KBM-7 (cell line): ENCODE measurements around the gene PLEKHH2.
"Not testable (repeated sequence)": the region's sequence is repeated elsewhere in the genome, so short reads cannot be mapped to it uniquely, and the experiment has no call there.

Source experiments
- DNase-seq: peaks from one replicate; pipeline ENCODE4 v3.0.0-alpha.2; 2015
- in situ Hi-C: fragments of 300-500 bp; cut with MboI; formaldehyde crosslinking; loops from 2 replicates; pipeline ENCODE4 v1.14.3; 2020; ENCODE audit warnings: low sequenced_read_pairs, low pct_unique_long_range_greater_than_20kb, mixed read lengths

PLEKHH2 gene

DNA sequence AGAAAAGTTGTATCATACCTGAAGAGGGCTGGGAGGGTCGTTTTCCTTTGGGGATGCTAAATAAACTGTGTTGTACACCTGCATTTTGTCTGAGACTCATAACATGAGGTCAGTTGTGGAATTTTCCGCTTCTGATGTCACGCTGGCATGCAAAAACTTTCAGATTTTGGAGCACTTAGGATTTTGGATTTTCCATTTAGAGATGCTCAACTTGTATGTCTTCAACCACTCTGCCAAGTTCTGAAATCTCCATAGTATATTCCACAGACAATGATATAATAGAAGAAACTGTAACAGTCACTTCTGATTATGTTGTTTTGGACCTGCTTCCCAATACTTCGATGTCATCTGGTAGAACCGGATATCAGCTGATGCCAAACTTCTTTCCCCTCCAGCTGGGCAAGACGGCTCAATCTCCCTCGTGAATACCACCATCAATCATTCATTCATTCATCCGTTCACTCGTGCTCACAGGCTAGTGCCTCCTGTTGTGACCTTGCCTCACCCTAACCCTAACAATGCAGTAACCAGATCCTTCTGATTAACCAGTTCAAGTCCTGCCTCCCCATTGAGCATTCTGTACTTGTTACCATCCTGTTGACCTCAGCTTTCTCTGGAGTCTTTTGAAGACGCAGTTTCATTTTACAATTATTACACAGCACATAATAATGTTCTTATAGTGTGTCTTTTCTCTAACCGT, 5.3 kb upstream of the PLEKHH2 start:
- no peak for DNase-seq
- in situ Hi-C loops: no loop called here

DNA sequence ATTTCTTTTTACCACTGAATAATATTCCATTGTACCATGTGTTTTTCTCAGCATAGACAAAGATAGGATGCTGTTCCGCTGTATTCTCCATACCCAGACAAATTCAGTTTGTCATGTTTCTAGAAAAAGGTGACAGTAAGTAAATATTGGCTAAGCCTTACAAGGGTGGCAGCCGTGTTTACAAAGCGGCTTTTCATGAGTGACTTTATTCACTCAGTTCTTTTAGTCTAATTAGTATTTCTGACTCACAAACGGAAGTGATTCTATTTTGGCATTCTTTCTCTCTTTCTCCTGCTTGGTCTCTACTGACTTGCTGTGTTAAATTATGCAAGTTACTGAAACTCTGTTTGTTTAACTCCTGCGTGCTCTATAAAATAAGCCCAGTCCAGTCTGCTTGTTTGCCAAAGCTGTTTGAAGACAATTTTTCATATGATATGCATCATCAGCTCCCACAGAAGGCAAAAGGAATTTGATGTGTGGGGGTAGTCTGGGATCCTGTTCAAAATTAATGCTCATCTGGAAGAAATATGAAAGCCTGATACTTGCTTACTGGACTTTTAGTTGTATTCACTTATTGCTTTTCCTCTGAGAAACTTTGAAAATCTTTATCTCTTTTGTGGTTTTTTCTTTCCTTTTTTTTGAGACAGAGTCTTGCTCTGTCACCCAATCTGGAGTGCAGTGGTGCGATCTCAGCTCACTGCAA, 2.3 kb upstream of the PLEKHH2 start:
- no peak for DNase-seq
- in situ Hi-C loops: no loop called here

DNA sequence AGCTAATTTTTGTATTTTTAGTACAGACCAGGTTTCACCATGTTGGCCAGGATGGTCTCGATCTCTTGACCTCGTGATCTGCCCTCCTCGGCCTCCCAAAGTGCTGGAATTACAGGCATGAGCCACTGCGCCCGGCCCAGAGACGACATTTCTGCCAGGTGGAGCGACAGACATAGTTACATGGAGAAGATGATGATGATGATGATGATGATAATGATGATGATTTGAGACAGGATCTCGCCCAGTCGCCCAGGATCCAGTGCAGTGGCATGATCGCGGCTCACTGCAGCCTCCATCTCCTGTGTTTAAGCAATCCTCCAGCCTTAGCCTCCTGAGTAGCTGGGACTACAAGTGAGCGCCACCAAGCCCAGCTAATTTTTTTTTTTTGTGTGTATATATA, 907 bp upstream of the PLEKHH2 start:
- in situ Hi-C loops, DNase-seq: not testable (repeated sequence)

DNA sequence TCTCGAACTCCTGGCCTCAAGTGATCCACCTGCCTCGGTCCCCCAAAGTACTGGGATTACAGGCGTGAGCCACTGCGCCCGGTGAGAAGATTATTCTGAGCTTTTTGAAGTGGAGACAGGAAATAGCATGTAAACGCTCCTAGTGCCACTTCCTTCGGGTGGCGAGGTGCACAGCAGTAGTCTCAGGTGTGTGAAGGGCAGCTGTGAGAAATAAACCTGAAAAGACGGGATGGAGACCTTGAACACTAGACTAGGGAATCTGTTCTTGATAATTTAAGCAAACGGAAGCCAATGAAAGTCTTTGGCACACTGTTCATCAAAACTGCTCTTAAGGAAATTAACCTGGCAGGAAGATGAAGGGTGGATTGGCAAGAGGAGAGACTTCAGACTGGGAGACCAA, 439 bp upstream of the PLEKHH2 start:
- in situ Hi-C loops: no loop called here
- no peak for DNase-seq

DNA sequence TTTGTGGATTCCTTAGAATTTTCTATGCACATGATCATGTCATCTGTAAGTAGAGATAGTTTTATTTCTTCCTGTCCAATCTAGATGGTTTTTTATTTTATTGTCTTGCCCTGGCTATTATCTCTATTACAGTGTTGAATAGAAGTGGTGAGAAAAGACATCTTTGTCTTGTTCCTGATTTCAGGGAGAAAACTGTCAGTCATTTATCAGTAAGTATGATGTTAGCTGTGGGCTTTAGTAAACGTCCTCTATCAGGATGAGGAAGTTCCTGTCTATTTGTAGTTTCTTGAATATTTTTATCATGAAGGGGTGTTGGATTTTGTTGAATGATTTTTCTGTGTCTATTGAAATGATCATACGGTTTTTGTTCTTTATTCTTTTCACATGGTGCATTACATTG, 5.3 kb downstream of the PLEKHH2 start:
- DNase-seq: peak; percentile 28
- in situ Hi-C loops: no loop called here

DNA sequence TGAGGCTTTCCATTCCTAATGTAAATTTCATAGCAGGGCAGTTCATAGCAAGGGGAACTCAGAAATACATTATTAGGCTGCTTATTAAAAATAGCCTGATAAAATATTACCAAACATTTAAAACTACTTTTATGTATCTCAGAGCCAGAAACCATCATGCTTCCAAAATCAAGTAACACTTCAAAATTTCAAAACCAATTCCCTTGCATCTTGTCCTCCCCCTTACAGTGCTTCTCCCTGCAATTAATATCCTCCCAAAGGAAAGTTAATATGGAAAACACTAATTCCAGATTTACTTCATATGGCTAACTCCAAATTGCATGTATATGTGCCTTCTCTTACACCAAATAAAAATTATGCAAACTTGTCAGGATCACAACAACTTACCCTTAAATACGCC, 6.6 kb downstream of the PLEKHH2 start:
- no peak for DNase-seq
- in situ Hi-C loops: no loop called here

DNA sequence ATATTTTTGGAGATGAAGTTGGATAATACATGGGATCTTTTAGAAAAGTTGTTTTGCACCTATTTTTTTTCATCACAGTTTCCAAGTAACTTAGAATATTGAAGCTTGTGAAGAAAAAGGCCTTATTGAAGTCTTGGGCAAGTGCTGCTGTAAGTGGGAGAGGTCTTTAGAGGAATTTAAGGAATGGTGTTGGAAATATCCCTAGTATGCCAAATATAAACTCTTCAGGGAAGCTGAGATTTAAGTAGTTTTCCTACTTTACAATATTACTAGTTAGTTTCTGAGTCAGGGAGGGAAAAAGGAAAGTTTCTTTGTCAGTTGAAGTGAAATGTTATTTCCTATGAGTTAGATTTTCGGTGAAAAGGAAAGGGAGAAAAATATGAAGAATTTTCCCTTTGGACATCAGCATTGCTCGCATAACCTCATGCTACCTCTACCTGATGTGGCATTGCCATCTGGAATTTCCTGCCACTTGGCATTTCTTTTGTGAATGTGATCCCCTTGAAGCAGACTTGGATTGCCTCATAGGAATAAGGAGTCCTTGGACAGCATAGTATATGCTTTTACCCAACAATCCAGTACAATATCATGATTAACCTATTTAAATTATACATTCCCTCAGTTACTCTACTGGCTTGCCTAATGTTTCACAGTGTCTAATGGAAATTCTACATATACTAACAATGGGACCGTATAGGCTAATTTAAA, 12.1 kb downstream of the PLEKHH2 start:
- in situ Hi-C loops: no loop called here
- no peak for DNase-seq

DNA sequence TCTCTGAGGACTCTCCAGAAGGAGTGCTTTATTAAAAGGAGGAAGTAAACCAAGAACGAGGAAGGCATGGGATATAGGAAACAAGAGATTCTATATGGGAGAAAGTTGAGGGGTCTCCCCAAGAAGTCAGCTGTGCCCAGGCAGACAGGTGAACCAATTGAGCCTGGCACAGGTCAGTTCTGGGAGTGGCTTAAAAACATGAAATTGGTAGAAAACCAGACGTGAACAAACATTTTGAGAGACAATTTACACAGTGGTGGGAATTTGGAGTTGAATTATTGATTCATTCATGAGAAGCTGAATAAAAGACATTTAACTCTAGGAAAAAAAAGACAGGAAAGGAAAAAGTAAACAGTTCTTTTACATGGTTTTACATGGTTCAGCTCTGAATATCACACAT, 16.4 kb downstream of the PLEKHH2 start:
- in situ Hi-C loops: no loop called here
- DNase-seq: no peak

DNA sequence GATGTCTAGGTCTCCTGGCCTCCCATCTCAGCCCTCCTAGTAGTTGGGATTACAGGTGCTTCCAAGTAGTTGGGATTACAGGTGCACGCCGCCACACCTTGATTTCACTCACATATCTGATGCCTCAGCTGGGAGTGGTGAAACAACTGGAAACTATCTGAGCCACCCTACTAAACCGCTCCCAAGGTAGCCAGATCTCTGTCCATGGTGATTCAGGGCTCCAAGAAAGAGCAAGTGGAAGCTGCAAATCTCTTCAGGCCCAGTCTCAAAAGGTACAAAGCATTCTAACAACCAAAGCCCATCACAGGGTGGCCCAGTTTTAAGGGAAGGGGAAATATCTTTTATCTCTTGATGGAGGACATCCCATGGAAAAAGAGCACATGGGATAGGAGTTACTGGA, 20.2 kb downstream of the PLEKHH2 start:
- in situ Hi-C loops: no loop called here

DNA sequence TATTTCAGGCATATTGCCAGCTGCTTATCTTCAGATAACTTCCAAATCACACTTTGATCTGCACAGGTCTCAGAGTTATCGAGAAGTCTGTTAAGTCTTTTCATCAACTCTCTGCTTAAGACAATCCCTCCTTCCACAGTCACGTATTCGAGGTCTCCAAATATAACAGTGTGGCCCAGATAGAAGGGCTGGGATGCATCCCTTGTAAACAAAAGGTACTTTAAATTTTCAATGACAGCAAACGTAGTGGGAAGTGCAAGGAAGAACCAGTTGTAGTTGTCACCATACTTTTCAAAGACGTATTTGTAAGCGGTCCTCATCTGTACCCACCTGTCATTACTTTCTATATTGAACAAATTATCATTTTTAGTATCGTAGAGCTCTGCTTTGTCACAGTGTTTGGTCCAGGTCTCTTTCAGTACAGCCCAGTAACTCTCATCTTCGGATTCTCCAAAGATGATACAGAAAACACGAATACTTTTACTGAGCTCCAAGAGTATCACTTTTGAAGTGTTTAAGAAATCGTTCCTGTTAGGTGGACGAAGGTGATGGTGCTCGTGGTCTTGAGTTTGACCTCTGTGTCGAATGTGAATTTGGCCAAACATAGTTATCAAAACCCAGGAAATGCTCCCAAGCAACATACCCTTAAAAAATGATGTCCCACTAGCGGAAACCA, 38.7 kb downstream of the PLEKHH2 start:
- DNase-seq: no peak
- in situ Hi-C loops: no loop called here

More for the DNA sequence above, 20.2 kb downstream of the PLEKHH2 start:
- no peak for DNase-seq

DNA sequence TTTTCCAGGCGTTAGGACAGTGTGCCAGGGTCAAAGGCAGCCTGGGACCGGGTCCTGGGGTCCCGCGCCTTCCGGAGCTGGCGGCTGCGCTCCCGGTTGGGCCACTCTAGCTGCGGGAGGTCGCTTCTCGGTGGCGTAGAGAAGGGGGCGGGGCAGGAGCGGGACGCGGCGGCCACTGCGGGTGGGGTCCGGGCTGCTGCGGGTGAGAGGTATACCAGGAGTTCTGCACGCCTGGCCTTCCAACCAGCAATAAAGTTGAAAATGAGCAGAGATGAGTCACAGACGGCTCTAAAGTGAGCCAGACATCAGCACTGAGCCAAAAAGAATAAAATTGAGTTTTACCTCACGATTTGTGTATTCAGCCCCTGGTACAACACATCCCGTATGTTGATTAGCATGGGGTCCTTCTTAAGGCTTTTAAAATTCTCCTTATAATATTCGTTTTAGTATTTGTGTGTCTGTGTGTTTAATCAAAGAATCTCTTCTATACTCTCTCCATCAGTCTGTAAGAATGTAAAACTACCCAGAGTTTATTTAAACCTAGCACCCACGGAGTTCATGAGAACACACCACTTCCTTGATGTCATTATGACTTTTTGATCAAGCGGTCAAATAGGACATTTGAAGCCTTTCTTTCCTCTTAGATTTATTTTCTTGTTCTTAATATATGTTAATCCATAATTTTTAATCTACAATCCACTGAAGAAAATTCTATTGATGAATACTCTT, 39.4 kb downstream of the PLEKHH2 start, which contains the start of gene C1GALT1C1L:
C1GALT1C1L (minus strand) TSS at position 108 of the 729 bp plus-strand sequence; CDS start at position 1, 107 bp downstream.
- in situ Hi-C loops: no loop called here
- DNase-seq: no peak

DNA sequence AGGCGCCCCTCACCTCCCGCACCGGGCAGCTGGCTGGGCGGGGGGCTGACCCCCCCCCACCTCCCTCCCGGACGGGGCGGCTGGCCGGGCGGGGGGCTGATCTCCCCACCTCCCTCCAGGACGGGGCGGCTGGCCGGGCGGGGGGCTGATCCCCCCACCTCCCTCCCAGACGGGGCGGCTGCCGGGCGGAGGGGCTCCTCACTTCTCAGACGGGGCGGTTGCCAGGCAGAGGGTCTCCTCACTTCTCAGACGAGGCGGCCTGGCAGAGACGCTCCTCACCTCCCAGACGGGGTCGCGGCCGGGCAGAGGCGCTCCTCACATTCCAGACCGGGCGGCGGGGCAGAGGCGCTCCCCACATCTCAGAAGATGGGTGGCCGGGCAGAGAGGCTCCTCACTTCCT, 40.7 kb downstream of the PLEKHH2 start:
- in situ Hi-C loops: not testable (repeated sequence)

DNA sequence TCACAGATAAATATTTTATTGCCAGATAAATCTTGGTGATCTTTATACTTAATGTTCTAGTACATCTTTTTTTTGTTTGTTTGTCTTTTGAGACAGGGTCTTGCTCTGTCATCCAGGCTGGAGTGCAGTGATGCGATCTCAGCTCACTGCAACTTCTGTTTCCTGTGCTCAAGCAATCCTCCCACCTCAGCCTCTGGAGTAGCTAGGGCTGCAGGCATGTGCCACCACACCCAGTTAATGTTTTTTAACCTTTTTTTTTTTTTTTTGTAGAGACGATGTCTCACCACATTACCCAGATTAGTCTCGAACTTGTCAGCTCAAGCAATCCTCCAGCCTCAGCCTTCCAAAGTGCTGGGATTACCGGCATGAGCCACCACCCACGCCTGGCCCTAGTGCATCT, 48.3 kb downstream of the PLEKHH2 start:
- peak; percentile 83 for DNase-seq
- in situ Hi-C loops: no loop called here

More for the DNA sequence above, 40.7 kb downstream of the PLEKHH2 start:
- not testable (repeated sequence) for DNase-seq

DNA sequence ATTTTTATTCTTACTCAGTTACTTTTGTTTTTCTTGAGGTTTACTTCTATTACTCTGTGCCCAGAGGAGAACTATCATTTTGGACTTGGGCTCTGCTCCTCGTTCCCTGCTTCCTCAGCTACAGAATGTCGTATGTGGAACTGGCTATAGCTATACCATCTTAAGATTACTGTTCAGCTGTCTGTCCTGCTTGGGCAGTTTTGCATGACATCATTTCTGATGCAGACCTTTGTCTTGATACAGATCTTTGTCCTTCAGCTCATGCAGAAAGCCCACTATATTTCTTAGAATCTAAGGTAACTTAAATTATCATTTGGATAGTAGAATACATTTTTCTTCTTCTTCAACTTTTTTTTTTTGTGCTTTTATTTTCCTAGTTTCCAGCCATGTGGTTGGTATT, 52.9 kb downstream of the PLEKHH2 start:
- no peak for DNase-seq
- in situ Hi-C loops: no loop called here

DNA sequence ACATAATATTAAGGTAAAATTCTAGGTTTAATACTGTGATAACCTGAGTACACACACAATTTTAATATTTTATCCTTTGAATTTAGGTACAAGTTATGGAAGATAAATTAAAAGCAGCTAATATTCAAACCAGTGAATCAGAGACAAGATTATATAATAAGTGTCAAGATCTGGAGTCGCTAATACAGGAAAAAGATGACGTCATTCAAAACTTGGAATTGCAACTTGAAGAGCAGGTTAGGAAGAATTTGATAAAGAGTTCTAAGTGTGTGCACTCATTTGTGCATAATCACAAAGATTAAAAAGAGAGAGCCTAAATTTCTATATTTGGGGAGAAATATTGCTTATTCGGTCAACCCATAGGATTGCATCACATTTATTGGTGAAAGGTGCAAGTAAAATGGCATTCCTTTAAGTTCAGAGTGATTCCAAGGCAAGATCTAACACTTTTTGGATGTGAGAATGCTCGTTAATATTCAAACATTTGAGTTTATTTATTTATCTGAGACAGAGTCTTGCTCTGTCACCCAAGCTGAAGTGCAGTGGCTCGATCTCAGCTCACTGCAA, 55.5 kb downstream of the PLEKHH2 start:
- DNase-seq: no peak
- in situ Hi-C loops: no loop called here

DNA sequence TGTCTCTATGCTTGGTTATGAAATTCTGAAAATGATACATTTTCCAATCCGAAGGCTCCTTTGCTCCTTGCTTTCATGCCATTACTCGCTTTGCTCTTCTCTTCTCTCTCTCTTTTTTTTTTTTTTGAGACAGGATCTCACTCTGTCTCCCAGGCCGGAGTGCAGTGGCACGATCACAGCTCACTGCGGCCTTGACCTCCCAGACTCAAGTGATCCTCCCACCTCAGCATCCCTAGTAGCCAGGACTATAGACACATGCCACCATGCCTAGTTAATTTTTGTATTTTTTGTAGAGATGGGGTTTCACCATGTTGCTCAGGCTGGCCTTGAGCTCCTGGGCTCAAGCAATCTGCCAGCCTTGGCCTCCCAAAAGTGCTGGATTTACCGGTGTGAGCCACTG, 61.1 kb downstream of the PLEKHH2 start:
- DNase-seq, in situ Hi-C loops: not testable (repeated sequence)

DNA sequence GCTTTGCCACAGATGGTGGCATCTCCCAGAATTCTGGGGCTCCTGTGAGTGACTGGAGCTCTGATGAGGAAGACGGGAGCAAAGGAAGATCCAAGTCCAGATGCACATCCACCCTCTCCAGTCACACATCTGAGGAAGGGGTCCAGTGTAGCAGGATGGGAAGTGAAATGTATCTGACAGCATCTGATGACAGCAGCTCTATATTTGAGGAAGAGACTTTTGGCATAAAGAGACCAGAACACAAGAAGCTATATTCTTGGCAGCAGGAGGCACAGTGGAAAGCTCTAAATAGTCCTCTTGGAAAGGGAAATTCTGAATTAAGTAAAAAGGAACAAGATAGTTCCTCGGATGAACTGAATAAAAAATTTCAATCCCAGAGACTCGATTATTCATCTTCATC, 62.7 kb downstream of the PLEKHH2 start:
- in situ Hi-C loops: no loop called here
- DNase-seq: no peak

DNA sequence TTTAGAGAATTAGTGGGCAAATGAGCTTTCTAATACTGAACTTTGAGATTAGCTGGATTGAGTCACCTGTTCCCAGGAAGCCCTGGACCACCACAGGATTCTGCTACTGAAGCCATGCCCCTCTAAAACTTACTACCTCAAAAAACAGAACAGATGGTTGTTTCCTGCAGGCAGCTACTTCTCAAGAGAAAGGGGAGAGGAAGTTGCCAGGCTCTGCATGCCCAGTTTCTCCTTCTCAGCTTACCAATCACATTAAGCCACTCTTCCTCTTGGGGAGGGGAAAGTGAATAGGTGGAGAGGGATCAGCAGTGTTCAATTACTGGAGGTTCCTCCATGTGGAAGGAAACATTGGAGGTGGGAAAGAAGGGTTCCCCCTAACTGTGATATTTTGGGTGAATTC, 64.1 kb downstream of the PLEKHH2 start:
- DNase-seq: peak; percentile 66
- in situ Hi-C loops: no loop called here
